Measurements from ENCODE around the gene SLC45A1.

SLC45A1 gene

DNA sequence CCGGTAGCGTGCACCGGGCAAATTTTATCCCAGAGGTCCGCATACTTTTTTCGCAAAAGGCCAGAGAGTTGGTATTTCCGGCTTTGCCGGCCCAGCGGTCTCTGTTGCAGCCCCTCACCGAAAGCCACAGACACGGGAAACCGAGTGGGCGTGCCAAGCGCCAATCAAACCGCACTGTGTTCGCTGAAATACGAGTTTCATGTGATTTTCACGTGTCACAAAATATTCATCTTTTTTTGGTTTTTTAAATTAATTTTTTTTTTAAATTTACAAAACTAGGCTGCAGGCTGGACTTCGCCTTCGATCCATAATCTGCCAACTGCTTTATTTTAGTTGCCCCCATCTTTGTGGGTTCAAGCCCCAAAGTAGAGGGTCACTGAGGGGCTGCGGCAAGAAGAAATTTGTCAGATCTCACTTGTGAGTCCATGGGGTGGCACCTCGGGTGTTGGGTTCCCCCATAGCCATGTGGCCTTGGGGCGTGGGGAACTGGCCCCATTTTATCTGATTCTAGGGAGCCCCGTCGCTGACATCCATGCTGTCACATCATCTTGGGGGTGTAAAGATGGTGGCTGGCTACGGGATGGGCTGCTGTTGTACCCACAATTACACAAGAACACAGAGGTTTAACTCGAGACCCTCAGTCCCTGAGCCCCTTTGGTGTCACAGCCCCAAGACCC, 20.8 kb downstream of the SLC45A1 start:
- no peak for DNase-seq

DNA sequence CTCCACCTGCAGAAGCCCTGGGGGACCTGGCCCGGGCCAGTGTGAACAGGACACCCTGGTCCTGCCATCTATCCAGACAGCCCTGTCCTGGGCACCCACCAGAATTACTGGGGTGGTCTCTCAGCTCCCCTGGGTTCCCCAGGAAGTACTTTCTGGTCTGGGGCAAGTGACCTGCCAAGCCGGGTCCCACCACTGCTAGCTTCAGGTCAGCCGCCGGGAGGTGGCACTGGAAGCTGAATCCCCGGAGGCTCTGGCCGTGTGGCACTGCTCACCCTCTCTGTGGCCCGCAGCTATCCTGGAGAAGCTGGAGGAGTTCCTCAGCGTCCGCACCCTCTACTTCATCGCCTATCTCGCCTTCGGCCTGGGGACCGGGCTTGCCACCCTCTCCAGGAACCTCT, 21.3 kb downstream of the SLC45A1 start:
- no peak for DNase-seq

DNA sequence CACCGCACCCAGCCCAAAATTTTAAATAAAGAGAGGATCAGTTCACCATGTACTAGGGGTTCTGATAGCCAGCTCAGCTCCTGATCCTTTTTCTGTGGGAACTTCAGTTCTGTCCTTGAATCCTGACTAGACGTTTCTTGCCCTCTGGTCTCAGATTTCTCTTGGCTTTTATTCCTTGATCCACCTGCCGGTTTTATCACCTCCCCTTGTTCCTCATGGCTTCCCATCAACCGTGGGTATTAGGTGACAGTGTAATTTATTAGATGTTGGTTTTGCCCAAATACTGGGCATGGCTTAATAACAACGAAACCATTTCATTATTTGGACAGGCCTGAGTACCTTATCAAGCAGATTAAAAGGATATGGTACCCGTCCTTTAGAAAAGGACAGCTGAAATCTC, 22.5 kb downstream of the SLC45A1 start:
- DNase-seq: no peak

DNA sequence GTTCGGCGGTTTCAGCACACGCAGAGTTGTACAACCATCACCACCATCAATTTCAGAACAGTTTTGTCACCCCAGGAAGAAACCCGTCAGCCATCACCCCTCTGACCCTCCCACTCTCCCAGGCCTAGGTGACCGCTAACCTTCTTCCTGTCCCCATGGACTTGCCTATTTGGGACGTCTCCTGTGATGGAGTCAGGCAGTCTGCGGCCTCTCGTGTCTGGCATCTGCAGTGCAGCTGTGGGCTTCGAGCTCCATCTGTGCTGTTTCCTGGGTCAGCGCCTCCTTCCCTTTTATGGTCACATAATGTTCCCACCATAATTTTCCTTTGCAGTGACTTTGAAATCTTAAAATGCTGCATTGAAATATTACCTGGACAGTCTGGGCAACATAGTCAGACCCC, 24.4 kb downstream of the SLC45A1 start:
- peak in 1 of 2 experiments; percentile 21 for DNase-seq

DNA sequence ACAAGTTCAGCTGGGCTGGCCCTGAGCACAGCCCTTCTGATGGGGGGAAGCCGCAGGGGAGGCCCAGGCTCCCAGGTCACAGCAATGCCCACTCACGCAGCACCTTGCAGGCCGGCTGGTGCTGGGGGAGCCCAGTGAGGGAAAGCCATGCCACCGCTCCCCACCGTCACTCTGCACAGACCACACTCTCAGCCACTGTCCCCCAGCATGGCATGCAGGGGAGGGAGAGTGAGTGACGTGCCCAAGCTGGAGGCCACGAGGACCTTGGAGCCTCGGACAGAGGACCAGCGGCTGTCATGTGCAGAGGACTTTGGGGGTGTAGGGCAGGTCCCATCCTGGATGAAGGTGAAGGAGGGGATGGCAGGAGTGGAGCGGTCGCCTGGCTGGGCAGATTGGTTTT, 25.1 kb downstream of the SLC45A1 start:
- DNase-seq: no peak

DNA sequence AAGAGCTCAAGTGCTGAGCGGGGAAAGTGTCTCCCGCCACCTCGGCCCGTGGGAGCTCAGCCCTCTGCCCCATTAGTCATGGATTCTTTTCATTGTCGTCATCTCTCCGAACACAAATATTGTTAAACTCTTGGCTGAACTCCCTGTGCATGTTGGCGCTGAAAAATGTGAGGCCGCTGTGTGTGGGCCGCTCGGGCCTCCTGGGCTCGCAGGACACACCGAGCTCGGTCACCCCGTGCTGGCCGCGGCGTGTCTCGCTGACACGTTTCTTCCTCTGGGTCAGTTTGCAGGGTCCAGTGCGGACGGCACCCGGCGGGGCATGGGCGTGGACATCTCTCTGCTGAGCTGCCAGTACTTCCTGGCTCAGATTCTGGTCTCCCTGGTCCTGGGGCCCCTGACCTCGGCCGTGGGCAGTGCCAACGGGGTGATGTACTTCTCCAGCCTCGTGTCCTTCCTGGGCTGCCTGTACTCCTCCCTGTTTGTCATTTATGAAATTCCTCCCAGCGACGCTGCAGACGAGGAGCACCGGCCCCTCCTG, 25.6 kb downstream of the SLC45A1 start:
- DNase-seq: no peak

DNA sequence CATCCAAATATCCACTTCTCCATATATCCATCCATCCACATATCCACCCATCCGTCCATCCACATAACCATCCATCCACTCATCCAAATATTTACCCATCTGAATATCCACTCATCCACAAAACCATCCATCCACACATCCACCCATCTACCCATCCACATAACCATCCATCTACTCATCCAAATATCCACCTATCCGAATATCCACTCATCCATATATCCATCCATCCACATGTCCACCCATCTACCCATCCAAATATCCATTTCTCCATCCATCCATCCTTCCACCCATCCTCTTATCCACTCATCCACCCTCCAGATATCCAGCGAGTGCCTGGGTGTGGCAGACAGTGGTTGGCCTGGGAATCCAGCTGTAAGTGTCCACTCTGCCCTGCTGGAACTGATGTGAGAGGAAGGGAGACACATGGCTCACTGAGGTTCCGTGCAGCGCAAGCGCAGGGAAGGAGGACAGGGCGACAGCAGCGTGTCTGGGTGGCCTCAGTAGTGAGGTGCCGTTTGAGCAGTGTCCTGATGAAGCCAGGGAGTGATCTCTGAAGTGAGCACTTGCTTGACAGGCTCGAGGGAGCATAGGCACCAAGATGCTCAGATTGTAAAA, 27.1 kb downstream of the SLC45A1 start:
- DNase-seq: no peak

DNA sequence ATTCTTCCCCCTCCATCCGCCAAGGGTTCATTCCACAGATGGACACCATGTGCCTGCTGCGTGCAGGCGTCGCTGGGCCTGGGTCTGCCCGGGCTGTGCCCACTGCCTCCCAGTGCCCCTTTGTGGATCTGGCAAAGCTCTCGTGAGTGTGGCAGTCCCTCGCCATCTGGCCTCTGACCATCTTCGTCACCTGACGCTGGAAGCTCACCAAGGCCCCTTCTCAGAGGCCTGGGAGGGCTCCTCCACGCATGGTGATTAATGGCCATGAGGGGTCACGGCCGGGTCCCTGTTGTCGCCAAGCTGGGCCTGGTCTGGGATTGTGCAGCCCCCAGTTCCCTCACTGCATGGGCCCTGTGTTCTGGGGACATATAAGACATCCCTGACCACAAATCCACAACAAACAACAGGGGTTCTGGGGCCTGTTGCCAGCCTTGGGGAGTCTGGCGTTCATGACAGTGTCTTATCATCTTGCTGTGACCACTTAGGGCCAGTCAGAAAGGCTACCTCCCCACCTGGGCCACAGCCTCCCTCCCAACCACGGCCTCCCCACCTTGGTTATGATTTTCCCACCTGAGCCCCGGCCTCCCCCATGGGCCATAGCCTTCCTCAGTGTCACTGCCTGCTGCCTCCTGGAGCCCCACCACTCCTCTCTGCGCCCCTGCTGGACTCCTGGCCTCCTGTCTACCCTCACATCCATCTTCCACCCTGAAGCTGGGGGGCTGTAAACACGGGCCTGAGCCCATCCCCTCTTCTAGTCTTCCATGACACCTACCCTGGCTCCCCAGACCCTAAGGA, 27.9 kb downstream of the SLC45A1 start:
- DNase-seq: no peak

DNA sequence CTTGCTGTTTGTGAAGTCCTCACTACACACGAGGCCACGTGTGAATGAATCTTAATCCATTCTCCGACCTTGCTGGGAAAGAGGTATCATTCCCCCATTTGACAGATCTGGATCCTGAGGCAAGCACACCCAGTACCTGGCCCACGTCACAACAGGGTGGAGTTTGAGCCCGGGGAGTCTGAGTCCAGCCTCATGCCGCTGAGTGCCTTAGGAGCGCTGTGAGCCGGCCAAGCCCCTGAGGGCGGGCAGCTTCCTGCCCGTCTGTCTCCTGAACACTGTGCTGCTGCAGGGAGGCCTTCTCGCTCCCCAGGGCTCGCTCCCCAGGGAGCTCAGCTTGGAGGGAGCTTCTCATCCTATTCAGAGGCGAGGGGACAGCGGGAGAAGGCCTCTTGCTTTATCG, 29.7 kb downstream of the SLC45A1 start:
- no peak for DNase-seq

DNA sequence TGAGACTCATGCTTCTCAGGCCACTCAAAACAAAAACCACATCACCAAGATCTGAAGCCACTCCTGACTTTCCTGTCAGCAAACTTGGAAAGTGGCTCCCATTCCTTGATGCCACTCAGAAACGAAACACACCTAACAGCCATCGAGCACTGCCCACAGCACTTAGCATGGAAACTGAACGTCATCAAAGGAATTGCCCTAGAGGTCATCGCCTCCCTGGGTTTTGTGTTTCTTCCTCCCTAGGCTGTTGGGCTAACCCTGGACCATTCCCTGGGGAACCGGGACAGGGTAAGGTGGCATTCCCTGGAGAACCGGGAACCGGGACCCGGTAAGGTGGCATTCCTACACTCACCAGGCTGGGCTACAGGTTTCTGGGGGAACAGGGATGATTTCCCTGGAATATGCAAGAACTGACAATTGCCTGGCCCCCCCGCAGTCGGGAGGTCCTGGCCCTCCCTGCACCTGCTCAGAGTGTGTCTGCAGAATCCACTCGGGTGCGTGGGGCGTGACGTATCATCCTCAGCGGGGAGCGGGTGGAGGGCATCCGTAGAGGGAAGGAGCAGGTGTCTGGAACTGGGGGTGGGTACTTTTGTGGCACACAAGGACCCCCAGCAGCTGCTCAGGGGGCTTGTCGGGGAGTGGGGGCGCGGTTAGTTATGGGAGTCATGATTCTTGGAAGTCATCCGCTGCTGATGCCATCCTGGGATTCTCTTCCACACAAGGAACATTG, 30.3 kb downstream of the SLC45A1 start:
- peak in 1 of 2 experiments; percentile 16 for DNase-seq

DNA sequence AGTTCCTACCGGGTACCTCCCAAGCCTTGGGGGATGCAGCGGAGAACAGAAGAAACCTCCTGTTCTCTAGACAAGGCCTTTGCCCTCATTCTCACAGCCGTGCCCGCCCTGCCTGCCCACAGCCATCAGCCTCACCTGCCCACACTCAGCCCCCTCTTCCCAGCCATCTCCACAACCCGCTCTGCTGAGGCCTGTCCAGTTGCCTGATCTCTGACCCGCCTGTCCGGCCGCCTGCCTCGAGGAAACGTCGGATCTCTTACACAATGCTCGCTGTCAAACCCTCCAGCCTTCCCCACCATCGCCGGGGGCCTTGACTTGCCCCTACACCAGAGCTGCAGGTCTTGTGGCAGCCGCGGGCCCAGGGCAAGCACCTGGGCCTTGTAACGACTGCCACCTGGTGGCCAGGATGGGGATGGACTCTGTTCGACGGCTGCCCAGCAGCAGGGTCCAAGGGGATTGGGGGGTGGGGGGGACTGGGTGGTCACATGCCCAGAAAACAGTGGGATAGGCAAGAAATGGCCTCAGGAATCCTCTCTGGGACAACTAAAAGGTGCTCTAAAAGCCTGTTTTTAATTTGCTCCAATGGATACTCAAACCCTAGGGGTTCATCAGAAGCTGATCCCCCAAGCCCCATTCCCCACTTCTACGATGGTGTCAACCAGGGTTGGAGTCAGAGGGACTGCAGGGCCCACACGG, 31.0 kb downstream of the SLC45A1 start:
- DNase-seq: peak; percentile 13 to 51

DNA sequence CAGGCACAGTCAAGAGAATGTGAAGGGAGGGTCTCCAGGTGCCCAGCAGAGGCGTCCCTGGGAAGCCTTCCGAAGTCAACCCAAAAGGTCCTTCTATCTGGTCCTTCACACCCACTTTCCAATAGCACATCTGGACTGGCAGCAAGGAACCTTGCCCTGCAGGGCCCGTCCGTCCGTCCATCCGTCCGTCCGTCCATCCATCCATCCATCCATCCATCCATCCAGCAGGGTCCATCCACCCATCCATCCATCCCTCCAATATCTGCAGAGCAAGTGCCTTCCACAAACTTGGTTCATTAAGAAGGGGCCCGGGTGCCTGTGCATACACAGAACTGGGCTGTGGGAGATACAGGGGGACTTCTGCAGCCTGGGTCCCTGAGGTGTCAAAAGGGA, 31.6 kb downstream of the SLC45A1 start:
- no peak for DNase-seq

DNA sequence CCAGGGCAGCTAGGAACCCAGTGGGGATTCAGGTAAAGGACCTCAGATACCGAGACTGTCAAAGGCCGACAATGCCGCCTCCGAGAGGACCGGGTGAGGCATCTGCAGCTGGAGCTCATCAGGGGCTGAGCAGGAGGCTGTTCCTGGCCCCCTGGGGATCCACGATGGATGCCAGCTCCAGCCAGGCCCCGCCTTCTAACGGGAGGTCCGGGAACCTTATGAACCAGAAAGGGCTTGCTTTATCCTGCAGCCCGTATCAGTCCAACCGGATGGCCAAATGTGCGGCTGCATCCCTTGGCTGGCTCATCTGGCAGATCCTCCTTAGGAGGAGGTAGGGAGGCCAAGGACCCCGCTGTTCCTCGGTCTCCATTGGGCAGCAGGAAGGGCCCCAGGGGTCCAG, 32.0 kb downstream of the SLC45A1 start:
- peak in 1 of 2 experiments; percentile 9 for DNase-seq

DNA sequence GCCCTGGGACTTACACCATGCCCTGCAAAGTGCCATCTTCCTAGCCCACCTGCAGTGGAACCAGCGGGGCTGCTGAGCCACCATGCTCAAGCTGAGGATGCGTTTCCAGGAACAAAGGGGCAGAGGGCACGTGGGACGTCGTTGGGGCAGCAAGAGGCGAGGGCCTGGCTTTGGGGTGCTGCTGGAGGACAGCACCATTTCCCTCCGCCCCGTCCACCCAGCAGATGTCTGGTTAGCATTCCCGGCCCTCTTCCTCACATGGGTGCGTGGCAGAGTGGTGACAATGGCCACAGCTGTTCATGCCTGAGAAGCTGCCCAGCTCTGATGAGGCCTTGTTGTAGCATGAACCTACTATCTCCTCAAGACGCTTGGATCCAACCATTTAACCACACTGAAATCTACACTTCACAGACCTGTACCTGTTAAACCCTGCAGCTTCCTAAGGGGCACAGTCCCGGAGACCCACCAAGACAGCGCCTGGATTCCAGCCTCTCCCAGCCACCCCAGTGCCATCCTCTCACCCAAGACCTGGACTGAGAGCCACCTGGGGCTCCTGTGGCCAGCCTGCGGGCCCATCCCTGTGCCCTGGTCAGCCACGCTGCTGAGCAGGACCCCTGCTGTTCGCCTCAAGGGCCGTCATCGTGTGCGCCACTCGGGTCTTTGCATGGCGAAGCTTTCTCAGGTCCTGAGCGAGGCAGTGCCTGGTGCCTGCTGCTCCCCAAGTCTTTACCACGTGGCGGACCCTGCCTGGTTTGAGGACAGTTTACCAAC, 33.2 kb downstream of the SLC45A1 start:
- no peak for DNase-seq

DNA sequence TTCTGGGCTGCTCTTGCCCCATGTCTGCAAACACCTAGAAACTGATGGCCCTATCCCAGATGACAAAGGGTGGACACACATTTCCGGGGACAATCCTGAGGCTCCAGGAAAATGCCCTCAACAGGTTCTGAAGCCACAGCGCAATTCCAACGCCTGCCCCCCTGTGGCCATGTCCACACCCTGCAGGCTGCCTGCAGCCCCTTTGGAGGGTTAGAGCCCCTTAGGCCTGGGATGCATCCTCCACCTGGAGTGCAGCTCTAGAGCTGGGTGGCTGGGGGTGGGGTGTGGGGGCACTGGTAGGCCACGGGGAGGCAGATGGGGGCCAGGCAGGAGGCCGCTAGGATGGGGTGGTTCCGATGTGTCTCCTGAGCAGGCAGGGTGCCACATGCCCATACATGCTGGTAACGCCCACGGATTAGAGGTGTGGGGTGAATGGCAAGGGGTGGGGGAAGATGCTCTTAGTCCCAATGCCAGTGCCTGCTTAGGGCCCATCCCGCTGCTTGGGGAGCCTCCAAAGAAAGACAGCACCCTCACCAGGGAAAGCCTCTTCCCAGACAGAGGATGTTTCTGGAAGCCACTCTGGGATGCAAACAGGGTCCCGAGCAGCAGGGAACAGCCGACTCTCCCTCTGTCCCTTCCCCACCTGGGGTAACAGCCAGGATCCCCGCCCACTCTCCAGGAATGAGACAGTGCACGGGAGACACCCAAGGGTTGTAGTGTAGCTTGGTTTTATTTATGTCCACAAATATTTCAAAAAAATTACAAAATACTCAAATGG, 34.0 kb downstream of the SLC45A1 start:
- DNase-seq: peak in 1 of 2 experiments; percentile 48

DNA sequence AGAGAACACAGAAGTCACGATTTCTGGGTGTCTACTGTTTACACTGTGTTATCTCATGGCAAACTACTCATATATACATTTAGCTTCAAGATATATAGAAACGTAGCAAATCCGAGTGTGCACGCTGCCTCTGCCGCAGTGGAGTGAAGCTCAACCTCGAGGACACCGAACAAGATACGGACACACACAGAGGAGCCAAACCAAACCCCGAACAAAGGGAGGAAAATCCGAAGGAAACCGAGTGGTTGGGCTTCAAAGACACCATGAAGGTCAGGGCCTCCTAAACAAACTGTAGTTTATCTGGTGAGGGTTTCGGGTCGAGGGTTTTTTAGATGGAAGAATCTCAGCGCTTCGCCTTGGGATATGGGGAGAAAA, 34.5 kb downstream of the SLC45A1 start:
- DNase-seq: no peak

DNA sequence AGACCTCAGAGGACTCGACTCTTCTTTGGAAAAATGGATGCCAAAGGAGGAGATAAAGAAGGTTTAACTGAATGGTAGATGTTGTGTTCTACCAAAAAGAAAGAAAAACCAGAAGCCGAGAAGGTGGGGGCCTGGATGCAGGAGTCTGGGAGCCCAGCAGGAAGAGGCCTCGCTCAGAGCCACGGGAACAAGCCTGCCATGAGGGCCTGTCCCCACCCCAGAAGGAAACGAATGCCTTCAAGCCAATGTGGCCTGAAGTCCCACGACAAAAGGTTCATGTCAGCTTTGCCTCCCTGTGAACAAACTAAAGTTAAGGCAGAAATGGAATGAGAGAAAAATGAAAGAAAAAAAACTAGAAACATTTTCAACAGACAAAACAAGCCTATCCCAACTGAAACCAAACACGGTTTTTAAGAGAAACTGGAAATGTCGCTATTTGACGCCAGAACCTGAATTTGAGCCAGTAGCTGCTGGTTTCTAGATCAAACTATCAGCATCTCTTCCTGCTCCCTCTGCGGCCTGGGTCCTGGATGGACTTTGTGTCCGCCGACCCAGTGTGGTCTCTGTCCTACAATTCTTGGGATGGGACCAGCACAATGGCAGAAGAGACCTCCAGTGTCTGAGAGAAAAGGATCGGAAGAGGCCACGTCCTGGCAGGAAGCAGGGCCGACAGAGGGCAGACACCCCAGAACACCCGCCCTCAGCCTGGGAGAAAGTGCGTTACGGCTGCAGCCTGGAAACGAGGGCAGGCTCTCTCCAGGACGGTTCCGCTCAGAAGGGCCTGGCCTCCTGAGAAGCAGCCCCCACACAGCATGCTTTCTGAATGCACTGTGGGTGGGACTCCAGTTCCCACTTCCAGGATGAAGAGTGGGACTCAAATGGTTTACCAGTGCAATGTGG, 35.2 kb downstream of the SLC45A1 start:
- DNase-seq: no peak

DNA sequence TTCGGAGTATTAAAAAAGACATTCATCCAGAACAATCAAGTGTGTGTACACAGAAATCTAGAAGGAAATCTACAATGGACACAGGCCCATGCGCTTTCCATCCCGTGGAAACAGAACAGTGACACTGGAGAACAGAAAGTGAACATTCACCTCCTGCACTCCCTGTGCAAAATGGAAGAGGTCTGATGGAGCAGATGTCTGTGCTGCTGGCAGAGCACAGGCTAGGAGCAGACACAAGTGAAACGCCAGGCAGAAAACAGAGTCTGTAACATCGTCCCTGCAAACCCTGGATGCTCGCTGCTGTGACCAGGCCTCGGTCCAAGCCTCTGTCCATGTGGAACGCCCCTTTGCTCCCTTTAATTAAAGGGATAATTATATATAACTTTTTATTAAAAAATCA, 36.1 kb downstream of the SLC45A1 start:
- DNase-seq: no peak

DNA sequence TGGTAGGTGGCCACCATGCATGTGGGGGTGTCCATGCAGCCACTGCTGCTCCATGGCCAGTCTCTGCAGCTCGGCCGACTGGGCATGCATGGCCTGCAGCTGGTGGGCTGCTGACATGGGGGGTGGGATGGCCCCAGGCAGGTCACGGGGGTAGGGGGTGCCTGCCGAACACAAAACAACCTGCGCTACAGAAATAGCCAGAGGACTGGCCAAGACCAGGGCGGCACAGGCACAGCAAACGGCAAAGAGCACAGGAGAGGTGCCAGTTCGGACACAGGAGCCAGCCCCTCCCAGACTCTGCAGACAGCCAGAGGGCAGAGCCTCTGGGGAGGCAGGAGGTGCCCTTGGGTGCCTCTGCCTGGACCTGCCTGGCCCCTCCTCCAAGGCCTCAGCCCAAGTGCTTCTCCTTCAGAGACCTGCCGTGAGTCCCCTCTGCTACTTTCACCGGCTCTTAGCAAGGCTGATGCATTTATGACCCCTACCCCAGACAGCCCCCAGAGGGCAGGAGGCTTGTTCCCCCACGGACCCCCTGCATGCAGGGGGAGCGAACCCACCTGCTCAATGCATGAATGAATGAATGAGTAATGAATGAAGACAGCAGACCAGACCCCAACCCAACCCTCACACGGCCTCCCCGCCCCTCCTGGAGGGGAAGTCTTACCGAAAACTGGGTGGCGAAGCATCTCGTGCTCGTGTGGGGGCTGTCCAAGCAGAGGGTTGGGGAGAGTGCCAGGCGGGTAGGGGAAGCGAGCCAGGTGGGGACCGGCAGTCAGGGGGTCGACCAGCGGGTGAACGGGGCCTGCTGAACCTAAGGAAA, 37.7 kb downstream of the SLC45A1 start:
- no peak for DNase-seq
